Endothelial cell of umbilical vein (primary cell): Measurements from ENCODE around the gene CRISPLD2. TPM values are rescaled to one million over a fixed set of nuclear protein-coding genes. Genes with fewer than 3 reads are reported as not detected.

Source experiments
- BruUV-seq: library from RNA; stranded (reverse); fragments of 400-500 nt; replicated peaks from 2 replicates; lab custom pipeline; 2021; lab: Mats Ljungman, UMichigan
- CTCF ChIA-PET: fragments of 300-600, 350-600 bp; sonication (Branson Sonifier 250); formaldehyde crosslinking; loops from one replicate; lab custom pipeline; 2021; ENCODE audit warnings: antibody characterized with exemption, inconsistent platforms; lab: Charles Lee
- POLR2A ChIA-PET: fragments of 300-600, 350-600 bp; sonication (Branson Sonifier 250); formaldehyde crosslinking; loops from one replicate; lab custom pipeline; 2021; ENCODE audit warnings: antibody characterized with exemption, inconsistent platforms; lab: Charles Lee
- DNase-seq: peaks from one replicate; pipeline ENCODE4 v3.0.0-alpha.2; 2011; ENCODE audit warnings: low read depth, low spot score
- FAIRE-seq: peaks from 2 replicates; lab custom pipeline; 2011; peaks lifted over from hg19 to GRCh38; lab: Jason Lieb, UNC
- H2AFZ ChIP-seq: 2 replicates; pipeline ENCODE4 v1.6.0; 2012; ENCODE audit warnings: low read depth, low read length, control low read depth, inconsistent platforms
- H3K27ac ChIP-seq: 2 replicates; pipeline ENCODE4 v1.5.1; 2011; ENCODE audit warnings: low read depth, mild to moderate bottlenecking, control low read depth, low read length, moderate library complexity; ENCODE audit not compliant: insufficient read depth
- H3K27me3 ChIP-seq, 2 experiments: 2 replicates each; pipeline versions ENCODE4 v1.6.0 to v1.6.1; 2011; ENCODE audit warnings: low read length in 2 of 2, mixed read lengths in 1 of 2; ENCODE audit not compliant: control insufficient read depth in 2 of 2, insufficient read depth in 2 of 2
- H3K36me3 ChIP-seq, 2 experiments: 2 replicates in 1 of 2; 3 replicates in 1 of 2; pipeline ENCODE4 v1.5.1; 2011; ENCODE audit warnings: low read length in 2 of 2, mild to moderate bottlenecking in 1 of 2, moderate library complexity in 1 of 2; ENCODE audit not compliant: control insufficient read depth in 2 of 2, insufficient read depth in 2 of 2; ENCODE audit errors: extremely low read depth in 1 of 2
- H3K4me1 ChIP-seq: 3 replicates; pipeline ENCODE4 v1.5.1; 2011; ENCODE audit warnings: mild to moderate bottlenecking, low read length; ENCODE audit not compliant: control insufficient read depth, insufficient read depth; ENCODE audit errors: extremely low read depth
- H3K4me2 ChIP-seq: 2 replicates; pipeline ENCODE4 v1.6.1; 2011; ENCODE audit warnings: low read length, control low read depth, mixed read lengths; ENCODE audit not compliant: insufficient read depth
- H3K4me3 ChIP-seq, 3 experiments: fragments of 200-600 bp in 1 of 3; sonication (generic), shearing (Covaris generic) in 1 of 3; replicated peaks in 1 of 3; 2 replicates each; pipeline ENCODE4 v1.5.1; 2011 to 2016; ENCODE audit warnings: control low read depth in 3 of 3, low read length in 3 of 3, mild to moderate bottlenecking in 2 of 3, inconsistent platforms in 1 of 3, low read depth in 1 of 3, moderate library complexity in 1 of 3; ENCODE audit not compliant: insufficient read depth in 1 of 3
- H3K79me2 ChIP-seq: 2 replicates; pipeline ENCODE4 v1.6.0; 2012; ENCODE audit warnings: low read length, inconsistent platforms; ENCODE audit not compliant: control insufficient read depth, insufficient read depth
- H3K9ac ChIP-seq: replicated peaks from 2 replicates; pipeline ENCODE3; 2011; ENCODE audit warnings: low read length, control low read depth; ENCODE audit not compliant: insufficient read depth; ENCODE audit errors: extremely low read depth
- H3K9me1 ChIP-seq: replicated peaks from 3 replicates; pipeline ENCODE4 v1.6.0; 2011; ENCODE audit warnings: mild to moderate bottlenecking, low read length; ENCODE audit not compliant: control insufficient read depth, insufficient read depth; ENCODE audit errors: extremely low read depth
- H3K9me3 ChIP-seq: replicated peaks from 2 replicates; pipeline ENCODE4 v1.5.1; 2012; ENCODE audit warnings: low read length, inconsistent platforms; ENCODE audit not compliant: control insufficient read depth, insufficient read depth
- H4K20me1 ChIP-seq: replicated peaks from 2 replicates; pipeline ENCODE3; 2011; ENCODE audit warnings: mild to moderate bottlenecking, low read length; ENCODE audit not compliant: control insufficient read depth, insufficient read depth; ENCODE audit errors: extremely low read depth
- EZH2 ChIP-seq: IDR thresholded peaks from 2 replicates; pipeline ENCODE4 v1.6.1; 2012; ENCODE audit warnings: borderline replicate concordance, low read depth, mild to moderate bottlenecking, moderate library complexity, low read length, inconsistent platforms; ENCODE audit not compliant: severe bottlenecking
- FOS ChIP-seq: IDR thresholded peaks from 2 replicates; pipeline ENCODE4 v1.6.1; 2011; ENCODE audit warnings: mild to moderate bottlenecking, low read length, moderate library complexity, borderline replicate concordance; ENCODE audit not compliant: insufficient read depth
- GATA2 ChIP-seq: IDR thresholded peaks from 2 replicates; pipeline ENCODE4 v1.7.0; 2011; ENCODE audit warnings: low read depth, mild to moderate bottlenecking, moderate library complexity, mixed read lengths, low read length; ENCODE audit not compliant: insufficient read length, insufficient read depth
- MAX ChIP-seq: IDR thresholded peaks from 2 replicates; pipeline ENCODE4 v1.6.1; 2011; ENCODE audit not compliant: insufficient read depth, insufficient read length
- MYC ChIP-seq: IDR thresholded peaks from one replicate; pipeline ENCODE4 v1.6.1; 2011; ENCODE audit warnings: mild to moderate bottlenecking, low read depth, low read length
- POLR2A ChIP-seq: IDR thresholded peaks from 2 replicates; pipeline ENCODE4 v1.6.1; 2012; ENCODE audit warnings: low read depth, mild to moderate bottlenecking, control low read depth, low read length
- POLR2AphosphoS5 ChIP-seq: IDR thresholded peaks from 2 replicates; pipeline ENCODE4 v1.6.1; 2012; ENCODE audit warnings: low read depth, mild to moderate bottlenecking, control low read depth, low read length, moderate library complexity; ENCODE audit not compliant: insufficient read depth
- dilution Hi-C: fragments of 300-500 bp; cut with MboI; formaldehyde crosslinking; loops from one replicate; pipeline ENCODE4 v1.15.0; 2019; ENCODE audit warnings: low sequenced_read_pairs; ENCODE audit not compliant: extremely low pct_ligation_motif_present
- intact Hi-C: fragments of 100-400 bp; cut with micrococcal nuclease; formaldehyde crosslinking; loops from one replicate; pipeline ENCODE4 v1.10.0; 2022
- polyA plus RNA-seq, 4 experiments: library from polyadenylated mRNA; depleted of rRNA in 3 of 4; stranded (reverse) in 3 of 4; unstranded in 1 of 4; fragments of >200 nt; gene quantifications; 2 replicates each; pipeline versions ENCODE4 v1.2.1 to v1.2.3, GENCODE V29; 2011 to 2012; ENCODE audit warnings: missing spikeins in 1 of 4
- total RNA-seq: library from RNA; stranded (reverse); gene quantifications from 2 replicates; pipeline ENCODE4 v1.2.3, GENCODE V29; 2021

CRISPLD2 gene
- total and polyA plus RNA-seq, 2 donors (not counting 3 experiments of a cell fraction or from before 2014, with no cell fraction given) = 0.14 to 0.73 TPM

DNA sequence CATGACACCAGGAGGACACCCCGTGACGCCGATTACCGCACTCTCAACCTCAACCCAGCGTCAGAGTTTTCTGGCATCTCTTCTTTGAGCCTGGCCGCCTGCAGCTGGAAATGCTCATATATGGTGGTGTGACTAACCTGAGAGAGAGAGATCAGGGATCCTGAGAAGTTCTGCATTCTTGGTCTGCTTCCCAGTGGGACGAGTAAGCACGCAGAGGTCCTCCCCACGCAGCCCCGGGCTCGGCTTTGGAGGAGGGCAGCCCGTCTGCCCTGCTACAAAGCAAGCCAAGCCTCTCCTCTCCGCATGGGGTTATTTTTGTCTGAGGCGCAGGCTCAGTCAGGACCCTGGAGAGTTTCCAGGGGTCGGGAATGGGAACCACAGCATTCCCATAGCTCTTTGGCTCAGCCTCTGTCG, 16.5 kb downstream of the CRISPLD2 start:
- ChIA-PET CTCF (no interaction called here), POLR2A (no interaction called here)
- H3K27me3 ChIP-seq = no peaks in the 10 kb centered on the region
- no peaks in the 10 kb centered on the region for H3K9me1 ChIP-seq
- no peaks in the 10 kb centered on the region for H3K9me3 ChIP-seq
- no peak overlapping the region for H3K27ac ChIP-seq
- TF ChIP-seq GATA2 = no peak
- no peak overlapping the region for H3K9ac ChIP-seq
- no peak overlapping the region for H3K4me3 ChIP-seq
- no peak for DNase-seq
- intact Hi-C loops (no loop called here), dilution Hi-C loops (no loop called here)
- H3K4me2 ChIP-seq = no peak overlapping the region
- peaks cover 3% of the 10 kb centered on the region for H3K4me1 ChIP-seq
- H2AFZ ChIP-seq = no peak overlapping the region
- no peaks in the 10 kb centered on the region for H3K36me3 ChIP-seq
- no peaks in the 10 kb centered on the region for H3K79me2 ChIP-seq
- FAIRE-seq = no peak
- no peaks in the 10 kb centered on the region for H4K20me1 ChIP-seq
- no TSS peak for BruUV-seq

- H4K20me1 ChIP-seq = no peaks in the 10 kb centered on the region
- no peak overlapping the region for H3K9ac ChIP-seq
- H3K4me1 ChIP-seq = peaks cover 3% of the 10 kb centered on the region
- H3K36me3 ChIP-seq = no peaks in the 10 kb centered on the region
- H3K4me2 ChIP-seq = no peak overlapping the region
- FAIRE-seq (no peak), DNase-seq (no peak)
- ChIA-PET CTCF (no interaction called here), POLR2A (no interaction called here)
- dilution Hi-C loops (no loop called here), intact Hi-C loops (no loop called here)
- no peaks in the 10 kb centered on the region for H3K79me2 ChIP-seq
- no peak overlapping the region for H3K27ac ChIP-seq
- no peak overlapping the region for H3K4me3 ChIP-seq
- peaks cover 0 to 2% of the 10 kb centered on the region in 2 experiments for H3K27me3 ChIP-seq
- H3K9me3 ChIP-seq = no peaks in the 10 kb centered on the region
- no peaks in the 10 kb centered on the region for H3K9me1 ChIP-seq
- H2AFZ ChIP-seq = no peak overlapping the region
- no TSS peak for BruUV-seq
- no peak for TF ChIP-seq MYC
- TF ChIP-seq MAX = no peak
- no peak for TF ChIP-seq FOS
- TF ChIP-seq GATA2 = no peak
- TF ChIP-seq POLR2AphosphoS5 = no peak
- TF ChIP-seq POLR2A = no peak
- TF ChIP-seq EZH2 = no peak
These were observed 17.2 kb downstream of the CRISPLD2 start for GRCh38 chr16:84836967-84837366.
